OCI-LY1 (cell line): ENCODE measurements around the gene ID1.

Experiments used
- H2AFZ ChIP-seq: fragments of 200-600 bp; sonication (generic), shearing (Covaris generic); 2 replicates; pipeline ENCODE4 v1.6.0; 2014; ENCODE audit warnings: antibody characterized with exemption, mild to moderate bottlenecking, low read length
- H3F3A ChIP-seq: fragments of 200-600 bp; sonication (generic), shearing (Covaris generic); 2 replicates; pipeline ENCODE4 v1.6.0; 2014; ENCODE audit warnings: mild to moderate bottlenecking, antibody characterized with exemption, low read length, moderate library complexity; ENCODE audit not compliant: insufficient read depth
- H3K27ac ChIP-seq: fragments of 200-600 bp; sonication (generic); 2 replicates; pipeline ENCODE4 v1.5.1; 2014; ENCODE audit warnings: low read length, mixed run types, mild to moderate bottlenecking, low read depth; ENCODE audit not compliant: poor library complexity, severe bottlenecking
- H3K27me3 ChIP-seq: fragments of 200-600 bp; sonication (generic); 2 replicates; pipeline ENCODE4 v1.6.0; 2014; ENCODE audit warnings: antibody characterized with exemption, mild to moderate bottlenecking, low read length, moderate library complexity; ENCODE audit not compliant: insufficient read depth
- H3K36me3 ChIP-seq: fragments of 200-600 bp; sonication (generic); 2 replicates; pipeline ENCODE4 v1.6.1; 2014; ENCODE audit warnings: mild to moderate bottlenecking, antibody characterized with exemption, low read length, moderate library complexity, mixed read lengths; ENCODE audit not compliant: insufficient read depth
- H3K4me1 ChIP-seq: fragments of 200-600 bp; sonication (generic); 2 replicates; pipeline ENCODE4 v1.5.1; 2014; ENCODE audit warnings: mild to moderate bottlenecking, low read length, moderate library complexity; ENCODE audit not compliant: insufficient read depth, severe bottlenecking
- H3K4me2 ChIP-seq: fragments of 200-600 bp; sonication (generic), shearing (Covaris generic); 2 replicates; pipeline ENCODE4 v1.6.1; 2014; ENCODE audit warnings: low read length
- H3K4me3 ChIP-seq: fragments of 200-600 bp; sonication (generic); 2 replicates; pipeline ENCODE4 v1.5.1; 2014; ENCODE audit warnings: low read length, low read depth, mild to moderate bottlenecking, mixed read lengths; ENCODE audit not compliant: poor library complexity, severe bottlenecking
- H3K79me2 ChIP-seq: fragments of 200-600 bp; shearing (Covaris generic); 2 replicates; pipeline ENCODE4 v1.6.1; 2016; ENCODE audit warnings: mixed run types, low read length, mixed read lengths; ENCODE audit not compliant: insufficient read depth
- H3K9ac ChIP-seq: fragments of 200-600 bp; sonication (generic), shearing (Covaris generic); 2 replicates; pipeline ENCODE4 v1.6.1; 2014; ENCODE audit warnings: mild to moderate bottlenecking, low read length, mixed read lengths
- H3K9me2 ChIP-seq: fragments of 200-600 bp; sonication (generic), shearing (Covaris generic); 2 replicates; pipeline ENCODE4 v1.6.1; 2014; ENCODE audit warnings: low read depth, mild to moderate bottlenecking, low read length, mixed read lengths
- H3K9me3 ChIP-seq: fragments of 200-600 bp; shearing (Covaris generic); 2 replicates; pipeline ENCODE4 v1.6.1; 2014; ENCODE audit warnings: low read length, mixed read lengths
- H4K20me1 ChIP-seq: fragments of 200-600 bp; sonication (generic), shearing (Covaris generic); 2 replicates; pipeline ENCODE4 v1.6.0; 2016; ENCODE audit warnings: mild to moderate bottlenecking, low read length; ENCODE audit not compliant: insufficient read depth
- EZH2 ChIP-seq: fragments of 200-600 bp; sonication (generic), shearing (Covaris generic); IDR thresholded peaks from 2 replicates; pipeline ENCODE4 v1.8.0; 2017; ENCODE audit warnings: borderline replicate concordance, mixed run types, mild to moderate bottlenecking, antibody characterized with exemption, low read length, moderate library complexity, mixed read lengths
- TF ChIP-seq, protein P1 (sequence below): fragments of 200-600 bp; sonication (generic), shearing (Covaris generic); IDR thresholded peaks from 2 replicates; pipeline ENCODE4 v1.5.1; 2017; ENCODE audit warnings: mild to moderate bottlenecking, antibody characterized with exemption, low read length, moderate library complexity, mixed read lengths

The ID1 gene

DNA sequence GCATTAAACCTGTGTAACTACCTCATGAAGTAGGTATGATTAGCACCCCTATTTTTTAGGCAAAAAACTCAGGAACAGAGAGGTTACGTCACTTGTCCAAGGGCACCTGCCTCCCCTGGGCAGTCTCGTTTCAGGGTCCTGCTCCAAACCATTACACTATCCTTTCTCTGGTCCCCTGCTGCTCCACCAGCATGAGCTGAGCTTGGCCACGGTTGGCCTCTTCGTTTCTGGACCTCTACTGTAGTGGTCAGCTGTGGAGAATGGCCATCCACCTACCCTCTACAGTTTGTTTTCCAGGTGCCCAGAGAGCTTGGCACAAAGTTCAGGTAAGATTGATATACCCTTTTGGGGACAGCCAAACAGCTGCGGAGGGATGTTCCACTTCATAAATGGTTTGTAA, 49.4 kb downstream of the ID1 start:
- Histone ChIP-seq H3K9ac (no peak overlapping the region), H3K4me2 (no peak overlapping the region), H3K4me3 (no peak overlapping the region), H2AFZ (no peak overlapping the region), H3K27ac (no peak overlapping the region), H3K79me2 (no peaks in the 10 kb centered on the region), H3F3A (no peaks in the 10 kb centered on the region), H3K36me3 (no peaks in the 10 kb centered on the region), H4K20me1 (no peaks in the 10 kb centered on the region), H3K9me2 (no peaks in the 10 kb centered on the region), H3K4me1 (peaks cover 7% of the 10 kb centered on the region), H3K27me3 (no peaks in the 10 kb centered on the region), H3K9me3 (no peaks in the 10 kb centered on the region)
- TF ChIP-seq EZH2: no peak
- TF ChIP-seq, protein P1, sequence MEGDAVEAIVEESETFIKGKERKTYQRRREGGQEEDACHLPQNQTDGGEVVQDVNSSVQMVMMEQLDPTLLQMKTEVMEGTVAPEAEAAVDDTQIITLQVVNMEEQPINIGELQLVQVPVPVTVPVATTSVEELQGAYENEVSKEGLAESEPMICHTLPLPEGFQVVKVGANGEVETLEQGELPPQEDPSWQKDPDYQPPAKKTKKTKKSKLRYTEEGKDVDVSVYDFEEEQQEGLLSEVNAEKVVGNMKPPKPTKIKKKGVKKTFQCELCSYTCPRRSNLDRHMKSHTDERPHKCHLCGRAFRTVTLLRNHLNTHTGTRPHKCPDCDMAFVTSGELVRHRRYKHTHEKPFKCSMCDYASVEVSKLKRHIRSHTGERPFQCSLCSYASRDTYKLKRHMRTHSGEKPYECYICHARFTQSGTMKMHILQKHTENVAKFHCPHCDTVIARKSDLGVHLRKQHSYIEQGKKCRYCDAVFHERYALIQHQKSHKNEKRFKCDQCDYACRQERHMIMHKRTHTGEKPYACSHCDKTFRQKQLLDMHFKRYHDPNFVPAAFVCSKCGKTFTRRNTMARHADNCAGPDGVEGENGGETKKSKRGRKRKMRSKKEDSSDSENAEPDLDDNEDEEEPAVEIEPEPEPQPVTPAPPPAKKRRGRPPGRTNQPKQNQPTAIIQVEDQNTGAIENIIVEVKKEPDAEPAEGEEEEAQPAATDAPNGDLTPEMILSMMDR: no peak
